H1 (cell line): ENCODE data around the gene OBSCN. TPM values are rescaled to one million over a fixed set of nuclear protein-coding genes. Genes with fewer than 3 reads are reported as not detected.

ENCODE experiments used
- CTCF ChIA-PET: fragments of 300-600 bp; sonication (Branson Sonifier 250); formaldehyde crosslinking; loops from one replicate; lab custom pipeline; 2021; ENCODE audit not compliant: partially characterized antibody; lab: Charles Lee
- POLR2A ChIA-PET: fragments of 300-600 bp; sonication (Branson Sonifier 250); formaldehyde crosslinking; loops from one replicate; lab custom pipeline; 2021; ENCODE audit warnings: inconsistent platforms; ENCODE audit not compliant: partially characterized antibody; lab: Charles Lee
- DNase-seq, 2 experiments: peaks; one replicate each; pipeline versions ENCODE4 v3.0.0 to v3.0.0-alpha.2; 2010 to 2022; ENCODE audit warnings: low spot score in 2 of 2, low read depth in 1 of 2, mixed read lengths in 1 of 2
- FAIRE-seq: peaks from 2 replicates; lab custom pipeline; 2011; peaks lifted over from hg19 to GRCh38; lab: Jason Lieb, UNC
- H2AFZ ChIP-seq: 2 replicates; pipeline ENCODE4 v1.8.1; 2012; ENCODE audit warnings: low read length, inconsistent platforms
- H2AK5ac ChIP-seq: 2 replicates; pipeline ENCODE4 v1.6.1; 2013; ENCODE audit warnings: low read depth, low read length
- H2BK120ac ChIP-seq: replicated peaks from 2 replicates; pipeline ENCODE3; 2013; ENCODE audit warnings: low read depth, low read length, inconsistent platforms
- H2BK12ac ChIP-seq: 2 replicates; pipeline ENCODE4 v1.6.1; 2013; ENCODE audit warnings: low read depth, low read length
- H2BK15ac ChIP-seq: 2 replicates; pipeline ENCODE4 v1.6.1; 2013; ENCODE audit warnings: low read length
- H2BK20ac ChIP-seq: 2 replicates; pipeline ENCODE4 v1.6.1; 2013; ENCODE audit warnings: low read length
- H2BK5ac ChIP-seq: 2 replicates; pipeline ENCODE4 v1.6.1; 2013; ENCODE audit warnings: low read depth, low read length
- H3K14ac ChIP-seq: 2 replicates; pipeline ENCODE4 v1.6.1; 2013; ENCODE audit warnings: inconsistent platforms; ENCODE audit not compliant: insufficient read length
- H3K18ac ChIP-seq: 2 replicates; pipeline ENCODE4 v1.6.1; 2013; ENCODE audit warnings: low read length; ENCODE audit errors: extremely low read depth
- H3K23ac ChIP-seq: 2 replicates; pipeline ENCODE4 v1.6.1; 2013; ENCODE audit warnings: inconsistent platforms; ENCODE audit not compliant: insufficient read length
- H3K23me2 ChIP-seq: 2 replicates; pipeline ENCODE4 v1.6.1; 2013; ENCODE audit warnings: low read depth, low read length
- H3K27ac ChIP-seq: 2 replicates; pipeline ENCODE4 v1.6.1; 2011; ENCODE audit warnings: low read depth, low read length, inconsistent platforms
- H3K27me3 ChIP-seq, 4 experiments: replicated peaks in 1 of 4; 1 replicate in 1 of 4; 2 replicates in 3 of 4; pipeline versions ENCODE4 v1.6.1 to v1.8.1; 2011 to 2013; ENCODE audit warnings: low read length in 3 of 4, mild to moderate bottlenecking in 3 of 4, inconsistent platforms in 2 of 4, mixed read lengths in 2 of 4, moderate library complexity in 1 of 4; ENCODE audit not compliant: control insufficient read depth in 3 of 4, insufficient read depth in 3 of 4; ENCODE audit errors: extremely low read depth in 1 of 4
- H3K36me3 ChIP-seq, 4 experiments: 2 replicates each; pipeline versions ENCODE4 v1.6.1 to v1.8.1; 2011 to 2013; ENCODE audit warnings: mild to moderate bottlenecking in 4 of 4, low read length in 3 of 4, moderate library complexity in 2 of 4, control low read depth in 1 of 4, inconsistent platforms in 1 of 4; ENCODE audit not compliant: insufficient read depth in 4 of 4, control insufficient read depth in 2 of 4
- H3K4ac ChIP-seq: replicated peaks from 2 replicates; pipeline ENCODE3; 2013; ENCODE audit warnings: low read length, low read depth, mixed read lengths, inconsistent platforms; ENCODE audit not compliant: insufficient read length
- H3K4me1 ChIP-seq, 4 experiments: replicated peaks in 1 of 4; 1 replicate in 1 of 4; 2 replicates in 3 of 4; pipeline versions ENCODE4 v1.6.1 to v1.8.1; 2011 to 2013; ENCODE audit warnings: low read length in 3 of 4, inconsistent platforms in 2 of 4, mixed read lengths in 1 of 4; ENCODE audit not compliant: insufficient read depth in 4 of 4, control insufficient read depth in 3 of 4
- H3K4me2 ChIP-seq, 2 experiments: 2 replicates each; pipeline versions ENCODE4 v1.6.1 to v1.8.1; 2011 to 2013; ENCODE audit warnings: low read depth in 2 of 2, low read length in 2 of 2, control low read depth in 1 of 2, inconsistent platforms in 1 of 2, mild to moderate bottlenecking in 1 of 2; ENCODE audit not compliant: insufficient read depth in 1 of 2
- H3K4me3 ChIP-seq, 4 experiments: fragments of 200-600, 300-600 bp in 1 of 4; sonication (generic), shearing (Covaris generic), sonication (Bioruptor Twin) in 1 of 4; 2 replicates each; pipeline versions ENCODE4 v1.5.1 to v1.8.1; 2011 to 2016; ENCODE audit warnings: low read length in 4 of 4, low read depth in 3 of 4, control low read depth in 2 of 4, inconsistent platforms in 2 of 4, mild to moderate bottlenecking in 2 of 4, mixed read lengths in 1 of 4, moderate library complexity in 1 of 4; ENCODE audit not compliant: insufficient read depth in 2 of 4; ENCODE audit errors: extremely low read depth in 1 of 4
- H3K56ac ChIP-seq: replicated peaks from 2 replicates; pipeline ENCODE3; 2013; ENCODE audit warnings: low read depth, mild to moderate bottlenecking, mixed read lengths, low read length, inconsistent platforms; ENCODE audit not compliant: insufficient read length
- H3K79me1 ChIP-seq: 2 replicates; pipeline ENCODE4 v1.6.1; 2013; ENCODE audit warnings: low read depth, low read length, control low read depth
- H3K79me2 ChIP-seq, 2 experiments: 2 replicates each; pipeline versions ENCODE4 v1.6.1 to v1.8.1; 2012 to 2013; ENCODE audit warnings: low read length in 2 of 2, mild to moderate bottlenecking in 2 of 2, inconsistent platforms in 1 of 2; ENCODE audit not compliant: insufficient read depth in 2 of 2, control insufficient read depth in 1 of 2
- H3K9ac ChIP-seq, 4 experiments: replicated peaks in 1 of 4; 1 replicate in 1 of 4; 2 replicates in 3 of 4; pipeline versions ENCODE4 v1.6.1 to v1.8.1; 2011 to 2013; ENCODE audit warnings: low read depth in 3 of 4, low read length in 3 of 4, control low read depth in 2 of 4, mild to moderate bottlenecking in 2 of 4, moderate library complexity in 2 of 4, inconsistent platforms in 1 of 4; ENCODE audit errors: extremely low read depth in 1 of 4
- H3K9me3 ChIP-seq, 2 experiments: 2 replicates each; pipeline versions ENCODE4 v1.6.1 to v1.8.1; 2012 to 2013; ENCODE audit warnings: mild to moderate bottlenecking in 2 of 2, moderate library complexity in 2 of 2, control low read depth in 1 of 2, inconsistent platforms in 1 of 2, low read depth in 1 of 2, low read length in 1 of 2, mixed read lengths in 1 of 2; ENCODE audit not compliant: insufficient read depth in 2 of 2
- H4K20me1 ChIP-seq, 2 experiments: replicated peaks in 1 of 2; 2 replicates each; pipeline versions ENCODE3 to v1.8.1; 2011 to 2013; ENCODE audit warnings: inconsistent platforms in 2 of 2, low read length in 2 of 2, mild to moderate bottlenecking in 1 of 2; ENCODE audit not compliant: insufficient read depth in 2 of 2, control insufficient read depth in 1 of 2
- H4K5ac ChIP-seq: 2 replicates; pipeline ENCODE4 v1.6.1; 2013; ENCODE audit warnings: low read length, low read depth, mixed read lengths, inconsistent platforms; ENCODE audit not compliant: insufficient read length
- H4K8ac ChIP-seq: 2 replicates; pipeline ENCODE4 v1.8.0; 2013; ENCODE audit warnings: mild to moderate bottlenecking, moderate library complexity, low read length, inconsistent platforms; ENCODE audit not compliant: insufficient read depth; ENCODE audit errors: extremely low read depth
- H4K91ac ChIP-seq: replicated peaks from 2 replicates; pipeline ENCODE3; 2013; ENCODE audit warnings: low read length, mixed read lengths, inconsistent platforms; ENCODE audit not compliant: insufficient read length
- ATF3 ChIP-seq: IDR thresholded peaks from 2 replicates; pipeline ENCODE4 v1.6.1; 2011; ENCODE audit warnings: low read depth, mild to moderate bottlenecking, low read length; ENCODE audit not compliant: insufficient read depth
- BCL11A ChIP-seq, 2 experiments: IDR thresholded peaks; one replicate each; pipeline ENCODE4 v1.6.1; 2011; ENCODE audit warnings: low read depth in 2 of 2, low read length in 2 of 2, mild to moderate bottlenecking in 2 of 2
- CEBPB ChIP-seq: IDR thresholded peaks from 2 replicates; pipeline ENCODE4 v1.6.1; 2012; ENCODE audit warnings: low read depth, low read length
- EP300 ChIP-seq, 2 experiments: IDR thresholded peaks; 1 replicate in 1 of 2; 2 replicates in 1 of 2; pipeline ENCODE4 v1.6.1; 2011 to 2012; ENCODE audit warnings: low read depth in 2 of 2, low read length in 2 of 2, mild to moderate bottlenecking in 2 of 2, borderline replicate concordance in 1 of 2, inconsistent platforms in 1 of 2, moderate library complexity in 1 of 2
- KDM5A ChIP-seq: fragments of 200-600 bp; IDR thresholded peaks from 2 replicates; pipeline ENCODE4 v1.7.1; 2012; ENCODE audit warnings: mild to moderate bottlenecking, low read length, inconsistent platforms, mixed read lengths
- POU5F1 ChIP-seq: IDR thresholded peaks from 2 replicates; pipeline ENCODE4 v1.6.1; 2011; ENCODE audit warnings: low read depth, mild to moderate bottlenecking, low read length, moderate library complexity
- RBBP5 ChIP-seq: IDR thresholded peaks from 2 replicates; pipeline ENCODE4 v1.7.1; 2012; ENCODE audit warnings: low read depth, mild to moderate bottlenecking, inconsistent platforms, low read length, moderate library complexity, borderline replicate concordance
- SUZ12 ChIP-seq: fragments of 200-600 bp; sonication (generic); IDR thresholded peaks from 2 replicates; pipeline ENCODE4 v1.6.1; 2012; ENCODE audit warnings: mild to moderate bottlenecking, inconsistent platforms, low read length, moderate library complexity, mixed read lengths
- TCF12 ChIP-seq: IDR thresholded peaks from 2 replicates; pipeline ENCODE4 v1.6.1; 2011; ENCODE audit warnings: low read depth, mild to moderate bottlenecking, low read length
- YY1 ChIP-seq: IDR thresholded peaks from 2 replicates; pipeline ENCODE4 v1.6.1; 2011; ENCODE audit warnings: low read depth, mild to moderate bottlenecking, low read length
- ZNF274 ChIP-seq: IDR thresholded peaks from 2 replicates; pipeline ENCODE4 v1.7.0; 2012; ENCODE audit warnings: low read length, borderline replicate concordance; ENCODE audit errors: extremely low read depth
- WGBS, 2 experiments: shearing (Covaris generic) in 1 of 2; methylation state at CpG; one replicate each; pipeline versions ENCODE4 v1.1.6 to v1.1.7; 2013 to 2015; ENCODE audit warnings: low lambda C conversion rate in 2 of 2, mixed read lengths in 2 of 2, inconsistent platforms in 1 of 2, low coverage in 1 of 2, missing lambda C conversion rate in 1 of 2; ENCODE audit not compliant: insufficient replicate concordance in 2 of 2, insufficient coverage in 1 of 2, insufficient read length in 1 of 2; ENCODE audit errors: extremely low coverage in 1 of 2, missing lambda C conversion rate in 1 of 2; 5-methylcytosine and 5-hydroxymethylcytosine counted together
- polyA plus RNA-seq, 7 experiments: library from polyadenylated mRNA; depleted of rRNA in 3 of 7; stranded (reverse) in 5 of 7; unstranded in 2 of 7; fragments of >200 nt in 5 of 7; fragments of 200-250 nt in 2 of 7; gene quantifications; 1 replicate in 5 of 7; 2 replicates in 1 of 7; 4 replicates in 1 of 7; pipeline versions ENCODE4 v1.2.1 to v1.2.3, GENCODE V29; 2011 to 2013; ENCODE audit warnings: missing spikeins in 2 of 7, mixed read lengths in 2 of 7
- total RNA-seq: library from RNA; stranded (reverse); fragmentation: NEBNext Ultra II Directional; extraction: Animal tissue kit (Norgen Biotek cat#: 25700); gene quantifications from 2 replicates; pipeline ENCODE4 v1.2.1, GENCODE V29; 2021

The OBSCN gene
- total and polyA plus RNA-seq, 2 of the 8 experiments (the other 6 are each of a cell fraction or from before 2014, with no cell fraction given) = 7.5 to 28.4 TPM

GRCh38 chr1:228222548-228222947, 14.7 kb downstream of the OBSCN start:
- Histone ChIP-seq H3K14ac (no peak overlapping the region), H3K36me3 (peaks cover 13 to 46% (median 29%) of the 10 kb centered on the region in 4 experiments), H2BK5ac (no peak overlapping the region), H4K5ac (no peak overlapping the region), H3K4me2 (no peak overlapping the region), H2BK12ac (no peak overlapping the region), H3K23ac (no peak overlapping the region), H3K4me3 (no peak overlapping the region), H3K23me2 (no peaks in the 10 kb centered on the region; the same call in 1 of the 2 replicates), H3K56ac (no peak overlapping the region), H3K27me3 (no peaks in the 10 kb centered on the region), H4K20me1 (peaks cover 0 to 16% of the 10 kb centered on the region in 2 experiments), H3K4me1 (no peaks in the 10 kb centered on the region; a peak in 1 of 7 replicates), H3K9ac (no peak overlapping the region), H4K8ac (no peak overlapping the region), H3K79me2 (no peaks in the 10 kb centered on the region), H2BK20ac (no peak overlapping the region), H4K91ac (no peak overlapping the region), H3K79me1 (peaks cover 11% of the 10 kb centered on the region), H3K27ac (no peak overlapping the region), H2AK5ac (no peak overlapping the region)
- peak in 1 of 2 experiments; percentile 10 for DNase-seq
- CTCF ChIA-PET = interaction anchor here (0.8 to 1.6 kb wide), 4 partner anchors 8 to 14 kb away, joined by 3 to 4 read pairs (median 4); no protein-coding TSS in a partner anchor
- WGBS, 2 experiments = 88% methylated on average over 11 of the region's 11 CpGs; no CpG with 5 or more reads in 1 of the 2 experiments
- POLR2A ChIA-PET = interaction anchor here (2.8 kb wide), 1 partner anchor 9 kb away, joined by 10 read pairs; no protein-coding TSS in a partner anchor
- TF ChIP-seq RBBP5 = no peak
- TF ChIP-seq BCL11A (IDR thresholded peaks at IDR 0.05; ENCODE audit: low read depth in 2 of 2, low read length in 2 of 2) = no peak
- no peak for TF ChIP-seq CEBPB
- no peak for TF ChIP-seq YY1
- TF ChIP-seq EP300 (IDR thresholded peaks at IDR 0.05; ENCODE audit: borderline replicate concordance in 1 of 2, low read depth in 2 of 2, low read length in 2 of 2) = no peak
- no peak for TF ChIP-seq POU5F1
- no peak for TF ChIP-seq ATF3
- no peak for TF ChIP-seq KDM5A
- no peak for TF ChIP-seq ZNF274
- TF ChIP-seq TCF12 = no peak
- no peak for TF ChIP-seq SUZ12
- TF ChIP-seq, all 59 proteins: peak for 0
- no peak for FAIRE-seq
- no peak overlapping the region for H2BK15ac ChIP-seq
- peaks cover 0 to 3% of the 10 kb centered on the region in 2 experiments; a peak in 1 of 4 replicates for H3K9me3 ChIP-seq
- H2AFZ ChIP-seq = no peak overlapping the region
- H2BK120ac ChIP-seq = no peak overlapping the region
- H3K18ac ChIP-seq = no peak overlapping the region
- no peak overlapping the region for H3K4ac ChIP-seq
